GM03348 (cell line): ENCODE results near the gene ZBTB21.

Experiments
- DNase-seq: peaks from one replicate; pipeline ENCODE4 v3.0.0; 2012; ENCODE audit warnings: low spot score

Gene ZBTB21

GRCh38 chr21:41991659-41992058 lies 18.5 kb downstream of the ZBTB21 start:
- no peak for DNase-seq

- DNase-seq: no peak
Observed at GRCh38 chr21:41989698-41990097, 20.5 kb downstream of the ZBTB21 start.

GRCh38 chr21:41987310-41987709 lies 22.9 kb downstream of the ZBTB21 start:
- DNase-seq: no peak

GRCh38 chr21:41985662-41986416 lies 24.3 kb downstream of the ZBTB21 start:
- DNase-seq: no peak

- no peak for DNase-seq
Observed at GRCh38 chr21:41983229-41983628, 26.9 kb downstream of the ZBTB21 start.

DNA sequence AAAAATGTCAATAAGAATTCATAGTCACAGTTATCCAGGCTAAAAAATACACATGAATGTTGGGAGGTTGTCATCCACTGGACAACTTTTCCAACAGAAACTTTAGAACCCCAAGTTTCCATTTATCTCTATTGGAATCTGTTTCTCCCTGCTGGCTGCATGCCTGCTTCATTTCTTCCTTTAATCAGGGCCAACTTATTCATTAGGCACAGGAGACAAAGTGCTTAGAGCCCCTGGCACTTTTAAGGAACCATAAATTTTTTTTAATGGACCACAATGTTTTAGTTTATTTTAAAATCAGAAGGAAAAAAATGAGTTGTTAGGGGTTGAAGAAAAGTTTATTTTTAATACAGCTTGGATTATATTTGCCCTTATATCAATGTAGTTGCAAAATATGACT lies 29.6 kb downstream of the ZBTB21 start:
- DNase-seq: no peak

DNA sequence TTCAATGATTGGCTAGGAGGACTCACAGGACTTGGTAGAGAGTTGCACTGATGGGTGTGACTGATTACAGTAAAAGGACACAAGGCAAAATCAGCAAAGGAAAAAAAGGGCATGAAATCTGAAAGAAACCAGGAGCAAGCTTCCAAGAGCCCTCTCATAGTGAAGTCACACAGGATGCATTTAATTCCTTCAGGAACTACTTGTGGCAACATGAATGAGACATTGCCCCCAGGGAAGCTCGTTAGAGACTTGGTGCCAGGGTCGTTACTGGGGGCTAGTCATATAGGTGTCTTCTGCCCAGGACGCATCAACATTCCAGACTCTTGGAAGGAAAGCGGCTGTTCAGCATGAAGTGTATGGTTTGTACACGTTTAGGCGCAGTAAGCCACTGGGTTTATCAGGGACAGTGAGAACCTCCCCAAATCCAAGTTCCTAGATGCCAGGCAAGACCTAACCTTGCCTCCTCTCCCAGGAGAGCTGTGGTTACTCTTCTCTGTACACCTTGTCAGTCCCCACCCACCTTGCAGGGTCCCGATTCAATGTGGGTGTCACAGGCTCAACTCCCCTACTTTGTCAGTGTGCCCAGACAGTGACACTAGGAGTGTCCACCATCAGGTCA lies 30.3 kb downstream of the ZBTB21 start:
- no peak for DNase-seq

- no peak for DNase-seq
Observed at GRCh38 chr21:41979335-41979734, 30.8 kb downstream of the ZBTB21 start.

- DNase-seq: no peak
Observed at GRCh38 chr21:41977034-41977950, 32.9 kb downstream of the ZBTB21 start.

- DNase-seq: no peak
Observed at GRCh38 chr21:41976611-41977010, 33.5 kb downstream of the ZBTB21 start.

DNA sequence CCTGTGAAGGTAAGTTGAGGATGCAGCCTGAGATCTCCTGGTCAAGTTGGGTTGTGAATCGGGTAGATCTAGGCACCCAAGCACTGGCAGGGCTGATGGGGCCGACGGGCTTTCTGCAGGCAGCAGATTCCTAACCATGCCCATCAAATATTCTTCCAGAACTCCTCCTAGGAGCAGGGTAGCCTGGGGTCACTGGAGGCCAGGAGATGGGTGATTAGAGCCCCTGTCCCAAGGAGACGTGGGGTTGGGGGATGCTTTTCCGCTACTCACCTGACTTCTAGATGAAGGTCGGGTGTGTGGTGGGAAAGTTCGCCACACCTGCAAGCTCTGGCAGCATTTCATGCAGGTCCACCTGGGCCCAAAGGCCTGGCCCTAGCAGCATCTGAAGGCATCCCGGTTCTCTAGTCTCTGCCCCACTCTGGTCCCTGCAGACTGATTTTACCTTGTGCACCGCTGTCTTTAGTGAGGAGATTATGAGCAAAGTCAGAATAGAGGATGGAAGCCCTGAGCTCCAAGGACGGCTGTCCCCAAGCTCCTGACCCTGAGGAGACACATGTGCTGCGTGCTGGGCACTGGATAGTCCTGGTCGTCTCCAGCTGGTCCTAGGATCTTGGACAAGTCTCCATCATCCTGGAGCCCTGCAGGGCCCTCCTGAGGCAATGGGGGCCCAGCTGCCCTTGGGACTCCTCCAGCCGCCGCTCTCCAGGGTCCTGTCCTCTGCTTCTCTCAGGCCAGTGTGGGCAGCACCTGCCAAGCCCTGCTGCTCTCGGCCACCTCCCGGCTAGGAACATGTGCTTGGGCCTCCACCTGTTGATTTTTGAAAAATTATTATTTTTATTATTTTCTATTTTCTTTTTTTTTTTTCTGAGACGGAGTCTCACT lies 34.5 kb downstream of the ZBTB21 start:
- DNase-seq: no peak

DNA sequence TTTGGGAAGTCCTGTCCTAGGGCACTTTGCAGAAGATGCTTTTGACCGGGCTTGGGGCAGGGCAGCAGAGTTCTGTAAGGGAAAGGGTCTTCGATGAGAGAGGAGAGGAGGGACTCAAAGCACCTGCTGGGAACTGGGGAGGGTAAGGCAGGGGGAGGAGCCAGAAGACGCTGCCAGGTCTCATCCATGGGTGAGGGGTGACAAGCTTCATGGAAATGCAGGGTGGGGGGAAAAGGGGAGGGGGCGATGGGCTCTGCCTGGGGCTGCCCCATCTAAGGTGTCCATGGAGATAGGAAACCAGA lies 35.5 kb downstream of the ZBTB21 start:
- no peak for DNase-seq

DNA sequence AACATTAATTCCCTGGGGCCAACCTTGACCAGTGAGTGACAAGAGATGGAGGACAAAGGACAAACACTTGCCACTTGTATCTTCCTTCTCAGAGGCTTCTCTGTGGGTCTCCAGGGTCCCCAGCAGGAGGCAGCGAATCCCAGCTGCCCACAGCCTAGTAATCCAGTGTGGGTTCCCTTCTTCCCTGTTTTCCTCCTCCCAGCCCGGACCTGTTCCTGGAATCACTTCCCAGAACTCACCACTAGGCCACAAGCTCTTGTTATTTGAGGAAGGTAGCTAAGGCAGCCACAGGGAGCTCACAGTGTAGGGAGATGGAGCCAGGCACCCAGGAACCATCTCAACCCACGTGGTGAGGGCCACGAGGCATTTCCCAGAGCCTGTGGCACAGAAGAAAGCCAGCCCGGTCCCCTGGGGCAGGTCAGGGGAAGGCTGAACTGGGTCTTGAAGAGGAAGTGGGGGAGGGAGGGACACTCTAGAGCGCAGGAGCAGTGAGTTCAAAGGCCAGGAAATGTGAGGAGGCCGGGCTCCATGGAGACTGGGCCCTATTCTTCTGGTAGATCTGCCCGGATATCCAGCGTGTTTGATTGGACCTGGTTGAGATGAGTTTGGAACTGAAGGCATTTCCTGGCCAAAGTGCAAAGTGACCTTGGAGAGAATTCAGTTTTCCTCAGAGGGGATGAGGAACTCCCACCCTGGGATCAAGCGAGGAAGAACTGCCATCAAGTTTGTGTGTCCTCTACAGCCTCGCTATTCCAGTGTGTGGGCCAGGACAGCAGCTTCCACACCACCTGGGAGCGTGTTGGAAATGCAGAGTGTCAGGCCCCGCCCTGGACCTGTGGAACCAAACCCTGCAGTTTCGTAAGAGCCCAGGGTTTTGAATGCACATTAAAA lies 36.1 kb downstream of the ZBTB21 start:
- DNase-seq: no peak

- no peak for DNase-seq
Observed at GRCh38 chr21:41973427-41973831, 36.7 kb downstream of the ZBTB21 start.

DNA sequence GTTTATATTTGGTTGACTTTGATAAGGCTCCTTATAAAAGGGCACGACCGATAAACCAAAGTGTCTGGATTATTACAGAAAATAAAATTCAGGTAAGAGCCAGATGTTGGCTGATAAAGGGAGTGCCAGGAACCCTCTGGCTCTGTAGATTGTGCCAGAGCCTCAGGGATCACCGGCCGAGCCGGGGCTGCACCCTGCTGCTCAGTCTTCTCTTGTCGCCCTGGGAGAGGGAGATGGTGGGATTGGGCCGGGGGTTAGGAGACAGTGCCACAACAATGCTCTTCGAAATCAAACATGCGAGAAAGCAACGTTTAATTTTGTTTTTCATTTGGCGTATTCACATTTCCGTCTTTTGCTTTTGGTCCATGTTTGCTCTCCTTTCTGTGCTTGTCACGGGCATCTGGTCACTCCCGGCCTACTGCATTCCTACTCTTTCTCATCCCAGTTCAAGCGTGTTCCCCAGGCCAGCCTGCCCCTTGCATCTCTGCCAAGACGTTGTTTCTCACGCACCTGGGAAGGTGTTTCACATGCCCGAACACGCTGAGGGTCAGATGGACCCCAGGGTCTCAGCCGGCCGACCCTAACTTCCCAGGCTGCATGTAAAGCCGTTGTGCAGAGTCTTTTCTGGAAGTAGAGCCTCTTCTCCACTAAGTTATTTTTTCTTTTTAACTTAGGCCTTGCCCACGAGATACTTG lies 37.5 kb downstream of the ZBTB21 start:
- DNase-seq: no peak

DNA sequence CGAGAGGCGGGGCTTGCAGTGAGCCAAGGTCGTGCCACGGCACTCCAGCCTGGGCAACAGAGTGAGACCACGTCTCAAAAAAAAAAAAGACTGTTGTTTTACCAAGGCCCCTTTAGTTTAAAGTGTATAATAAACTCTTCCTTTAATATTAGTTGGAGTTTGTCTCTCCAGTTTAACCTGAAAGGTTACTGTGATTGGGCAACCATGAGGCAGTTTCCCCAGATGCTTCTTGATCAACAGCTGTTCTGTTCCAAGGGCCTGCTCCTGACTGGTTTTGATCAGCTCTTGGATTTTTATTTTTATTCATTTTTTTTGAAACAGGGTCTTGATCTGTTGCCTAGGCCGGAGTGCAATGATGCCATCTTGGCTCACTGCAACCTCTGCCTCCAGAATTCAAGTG lies 38.3 kb downstream of the ZBTB21 start:
- no peak for DNase-seq

GRCh38 chr21:41970751-41971653 lies 39.2 kb downstream of the ZBTB21 start:
- DNase-seq: no peak

DNA sequence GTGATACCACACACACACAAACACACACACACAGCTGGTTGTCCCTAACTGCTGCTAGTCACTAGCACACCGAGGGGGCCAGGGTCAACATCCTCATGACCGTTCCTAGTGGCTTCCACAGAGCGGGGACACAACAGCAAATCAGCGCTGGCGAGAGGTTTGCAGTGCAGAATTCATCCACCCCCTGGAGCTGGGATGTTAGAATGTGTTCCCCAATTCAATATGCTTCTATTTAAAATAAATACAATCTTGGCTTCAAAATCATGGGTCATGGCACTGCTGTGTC lies 40.1 kb downstream of the ZBTB21 start:
- DNase-seq: no peak

DNA sequence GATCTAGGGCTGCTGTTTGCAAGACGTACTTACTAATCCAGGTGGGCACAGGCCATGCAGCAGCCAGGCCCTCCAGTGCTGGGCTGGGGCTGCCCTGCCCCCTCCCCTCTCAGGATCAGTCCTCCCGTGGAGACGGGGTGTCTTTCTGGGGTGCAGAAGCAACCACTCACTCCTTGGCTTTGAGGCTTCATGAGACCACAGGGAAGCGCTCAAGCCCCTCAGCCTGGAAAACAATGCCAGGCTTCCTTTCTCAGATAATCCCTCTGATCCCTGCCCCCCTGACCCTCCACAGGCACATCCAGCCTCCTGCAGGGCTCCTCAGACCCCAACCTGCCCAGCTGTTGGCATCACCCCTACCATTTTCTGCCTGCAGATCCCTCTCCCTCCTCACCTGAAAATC lies 42.5 kb downstream of the ZBTB21 start:
- no peak for DNase-seq
